Retinal pigment epithelial cell (primary cell): Measurements from ENCODE around the gene LRRC4C.
A peak's percentile ranks its signal among the peaks of the same experiment; 100 is the strongest.

Source experiments
- DNase-seq: peaks from one replicate; pipeline ENCODE4 v3.0.0-alpha.2; 2010; ENCODE audit warnings: low read depth
- H3K4me3 ChIP-seq: 2 replicates; pipeline ENCODE4 v1.5.1; 2011; ENCODE audit warnings: mild to moderate bottlenecking, low read length, control low read depth, moderate library complexity
- TF ChIP-seq, protein P1 (sequence below): conservative IDR thresholded peaks from 2 replicates; pipeline ENCODE4 v1.5.1; 2011; ENCODE audit warnings: low read depth, low read length, control low read depth, inconsistent platforms

The LRRC4C gene

DNA sequence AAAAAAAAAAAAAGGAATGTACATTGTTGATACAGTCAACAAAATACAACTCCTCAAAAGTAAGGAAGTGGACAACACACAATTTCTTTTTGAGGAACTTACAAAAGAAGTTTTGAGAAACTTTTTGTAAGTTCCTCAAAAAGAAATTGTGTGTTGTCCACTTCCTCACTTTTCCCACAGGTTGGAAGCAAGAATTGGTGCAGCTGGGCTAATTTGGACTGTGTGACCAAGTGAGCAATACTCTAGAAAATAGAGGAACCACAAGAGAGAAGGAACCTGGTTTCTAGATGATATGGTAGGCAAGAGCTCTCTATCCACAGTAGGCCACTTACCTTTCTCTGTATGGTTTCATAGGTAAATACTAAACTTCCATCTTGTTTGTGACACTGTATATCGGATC lies 1053.8 kb downstream of the LRRC4C start:
- no peak for DNase-seq
- TF ChIP-seq, protein P1, sequence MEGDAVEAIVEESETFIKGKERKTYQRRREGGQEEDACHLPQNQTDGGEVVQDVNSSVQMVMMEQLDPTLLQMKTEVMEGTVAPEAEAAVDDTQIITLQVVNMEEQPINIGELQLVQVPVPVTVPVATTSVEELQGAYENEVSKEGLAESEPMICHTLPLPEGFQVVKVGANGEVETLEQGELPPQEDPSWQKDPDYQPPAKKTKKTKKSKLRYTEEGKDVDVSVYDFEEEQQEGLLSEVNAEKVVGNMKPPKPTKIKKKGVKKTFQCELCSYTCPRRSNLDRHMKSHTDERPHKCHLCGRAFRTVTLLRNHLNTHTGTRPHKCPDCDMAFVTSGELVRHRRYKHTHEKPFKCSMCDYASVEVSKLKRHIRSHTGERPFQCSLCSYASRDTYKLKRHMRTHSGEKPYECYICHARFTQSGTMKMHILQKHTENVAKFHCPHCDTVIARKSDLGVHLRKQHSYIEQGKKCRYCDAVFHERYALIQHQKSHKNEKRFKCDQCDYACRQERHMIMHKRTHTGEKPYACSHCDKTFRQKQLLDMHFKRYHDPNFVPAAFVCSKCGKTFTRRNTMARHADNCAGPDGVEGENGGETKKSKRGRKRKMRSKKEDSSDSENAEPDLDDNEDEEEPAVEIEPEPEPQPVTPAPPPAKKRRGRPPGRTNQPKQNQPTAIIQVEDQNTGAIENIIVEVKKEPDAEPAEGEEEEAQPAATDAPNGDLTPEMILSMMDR: no peak

DNA sequence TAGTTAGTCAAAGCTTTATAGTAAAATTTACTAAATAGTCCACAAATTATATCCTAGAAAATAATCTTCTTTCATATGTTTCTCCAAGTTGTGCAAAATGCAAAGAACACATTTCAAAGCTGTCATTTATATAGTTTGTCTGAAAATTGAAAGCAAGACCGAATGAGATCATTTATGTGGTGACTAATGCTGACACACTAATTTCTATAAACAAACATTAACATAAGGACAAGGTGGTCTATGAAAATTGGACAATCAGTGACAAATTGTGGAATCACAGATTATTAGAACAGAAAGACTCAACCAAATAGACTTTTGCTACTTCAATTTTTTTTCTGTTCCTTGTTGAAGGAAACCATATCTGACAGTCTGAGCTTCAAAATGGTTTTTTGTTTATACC lies 1056.1 kb downstream of the LRRC4C start:
- H3K4me3 ChIP-seq: no peak overlapping the region
- DNase-seq: no peak
- TF ChIP-seq, protein P1: no peak

More for the DNA sequence above, 1053.8 kb downstream of the LRRC4C start:
- H3K4me3 ChIP-seq: no peak overlapping the region

DNA sequence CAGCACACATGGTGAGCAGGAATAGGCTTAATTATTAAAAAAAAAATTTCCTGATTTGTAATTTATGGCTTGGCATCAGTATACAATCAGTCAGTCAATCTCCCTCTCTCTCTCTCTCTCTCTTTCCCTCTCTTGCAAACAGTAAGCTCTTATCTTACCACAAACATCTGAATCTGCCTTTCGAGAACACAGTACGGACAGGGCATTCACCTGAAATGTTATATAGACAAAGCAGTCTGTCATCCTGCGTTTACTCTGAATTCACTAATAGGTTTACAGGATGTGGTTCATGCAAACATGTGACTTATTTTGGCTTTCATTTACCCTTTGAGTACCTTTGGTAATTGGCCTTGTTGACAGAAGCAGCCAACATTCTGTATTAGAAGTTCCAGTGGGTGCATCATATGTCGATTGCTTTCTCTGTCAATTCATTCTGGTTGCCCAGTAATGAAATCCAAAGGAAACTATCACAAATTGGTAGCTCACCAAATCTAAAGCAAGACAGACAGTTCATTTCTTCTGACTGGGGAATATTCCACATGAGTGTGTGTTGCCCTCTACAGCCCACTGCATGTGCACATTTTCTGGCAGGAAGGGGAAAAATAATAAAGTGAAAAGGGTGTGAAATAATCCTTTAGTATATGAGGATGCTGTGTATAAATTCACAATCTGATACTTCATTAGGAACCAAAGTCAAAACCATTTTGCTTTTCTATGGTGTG lies 1058.2 kb downstream of the LRRC4C start:
- TF ChIP-seq, protein P1: peak; percentile 5
- no peak for DNase-seq
- no peak overlapping the region for H3K4me3 ChIP-seq

DNA sequence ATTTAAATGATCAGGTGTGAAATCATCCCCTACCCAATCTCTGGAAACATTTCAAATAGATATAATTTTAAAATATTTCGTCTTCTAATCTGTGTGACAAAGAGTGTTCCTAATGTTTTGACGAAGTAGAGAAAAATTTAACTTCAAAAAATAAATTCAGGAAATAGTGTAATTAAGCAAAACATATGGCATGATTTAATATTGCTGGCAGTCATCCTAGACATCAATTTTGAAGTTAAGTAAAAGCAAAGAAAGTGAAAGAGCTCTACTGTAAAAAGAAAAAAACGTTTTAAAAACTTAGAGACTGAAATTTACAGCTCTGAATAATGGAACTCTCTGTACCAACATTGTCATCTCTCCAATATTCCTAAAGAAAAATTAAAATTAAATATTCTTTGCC lies 1062.3 kb downstream of the LRRC4C start:
- TF ChIP-seq, protein P1: no peak
- DNase-seq: no peak
- H3K4me3 ChIP-seq: no peak overlapping the region

DNA sequence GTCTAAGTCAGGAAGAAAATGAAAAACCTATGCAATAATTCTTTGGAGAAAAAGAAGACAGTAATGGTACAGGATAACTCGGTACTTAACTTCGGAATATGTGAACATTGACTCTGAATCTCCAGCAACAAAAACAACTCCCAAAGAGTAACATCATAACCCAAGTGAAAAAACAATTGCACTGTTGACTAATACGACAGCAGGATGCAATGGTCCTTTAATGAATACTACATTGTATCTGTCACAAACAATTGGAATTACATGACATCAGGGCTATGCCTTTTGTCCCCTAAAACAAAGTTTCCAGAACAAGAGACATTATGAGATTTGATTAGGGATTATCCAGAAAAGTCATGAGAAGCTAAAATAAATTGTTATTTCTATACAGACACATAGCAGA lies 1065.9 kb downstream of the LRRC4C start:
- H3K4me3 ChIP-seq: no peak overlapping the region
- DNase-seq: no peak
- TF ChIP-seq, protein P1: no peak

DNA sequence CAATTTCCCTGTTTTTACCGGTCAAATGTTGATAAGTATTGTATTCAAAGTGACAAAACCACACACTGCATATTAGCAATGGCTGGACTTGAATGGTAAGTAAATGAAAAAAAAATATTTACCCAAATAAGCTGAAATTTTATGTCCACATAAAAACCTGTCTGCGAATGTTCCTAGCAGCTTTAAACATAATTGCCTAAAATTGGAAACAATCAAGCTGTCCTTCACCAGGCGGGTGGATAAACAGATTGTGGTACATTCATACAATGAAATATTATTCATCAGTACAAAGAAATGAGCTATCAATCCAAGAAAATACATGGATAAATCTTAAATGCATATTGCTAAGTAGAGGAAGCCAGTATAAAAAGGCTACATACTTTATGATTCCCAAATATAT lies 1067.8 kb downstream of the LRRC4C start:
- DNase-seq: no peak
- no peak overlapping the region for H3K4me3 ChIP-seq
- TF ChIP-seq, protein P1: no peak

DNA sequence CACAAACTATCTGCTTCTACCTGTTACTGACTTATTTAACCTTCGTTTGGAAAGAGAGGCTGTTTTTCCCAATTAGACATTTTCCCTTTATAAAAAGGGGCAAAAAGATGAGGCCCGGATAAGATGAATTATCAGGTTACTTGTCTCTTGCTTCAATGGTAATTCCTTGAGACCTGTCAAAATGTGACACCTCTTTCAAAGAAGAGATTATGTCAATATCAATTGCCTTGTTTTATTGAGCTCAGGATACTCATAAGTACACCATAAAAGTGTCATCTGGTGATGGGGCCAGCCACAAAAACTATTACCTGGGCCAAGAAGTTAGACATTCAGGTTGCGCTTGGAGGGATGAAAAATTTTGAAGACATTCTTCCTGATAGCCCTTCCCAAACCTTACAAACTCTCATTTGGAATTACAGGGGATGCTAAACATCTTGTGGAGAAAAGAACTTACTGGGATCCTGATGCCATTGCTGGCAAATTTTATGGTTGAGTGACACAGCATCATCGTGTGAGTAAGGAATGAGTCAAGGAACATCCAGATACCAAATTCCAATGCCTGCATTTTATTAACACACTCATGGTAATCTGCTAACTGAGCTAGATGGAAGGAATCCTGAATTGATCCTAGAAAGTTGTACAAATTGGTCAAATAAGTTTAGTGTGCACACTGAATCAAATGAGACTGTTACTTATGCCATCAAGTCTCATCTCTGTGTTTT lies 1071.2 kb downstream of the LRRC4C start:
- TF ChIP-seq, protein P1: no peak
- DNase-seq: no peak
- no peak overlapping the region for H3K4me3 ChIP-seq
